Panc1 (cell line): ENCODE measurements around the gene DCUN1D4.

Experiments used
- CTCF ChIP-seq: fragments of 450-650 bp; IDR thresholded peaks from 2 replicates; pipeline ENCODE4 v1.5.1; 2017; ENCODE audit warnings: mild to moderate bottlenecking
- POLR2AphosphoS5 ChIP-seq: IDR thresholded peaks from 2 replicates; pipeline ENCODE4 v1.6.1; 2012; ENCODE audit warnings: mild to moderate bottlenecking, low read depth, low read length, moderate library complexity
- TCF7L2 ChIP-seq: IDR thresholded peaks from 2 replicates; pipeline ENCODE4 v1.6.1; 2011; ENCODE audit warnings: mild to moderate bottlenecking, low read depth, low read length, inconsistent platforms

- TF ChIP-seq CTCF (no peak), POLR2AphosphoS5 (no peak), TCF7L2 (no peak)
Observed at GRCh38 chr4:51859476-51860031, 16.6 kb downstream of the DCUN1D4 start.
